ENCODE measurements around the gene WBP11. TPM values are rescaled to one million over a fixed set of nuclear protein-coding genes. Genes with fewer than 3 reads are reported as not detected.

The WBP11 gene
- total and polyA plus RNA-seq, 2 of the 13 experiments (the other 11 are each of a cell fraction or from before 2014, with no cell fraction given), result 7.6 to 31.0 TPM

GRCh38 chr12:14840616-14841015, 37.3 kb upstream of the WBP11 start (continued):
- TF ChIP-seq PRDM10 (CRISPR knock-in tag; IDR thresholded peaks at IDR 0.05; ENCODE audit: low read depth), result no peak
- no peak for TF ChIP-seq NR3C1 (CRISPR knock-in tag; IDR thresholded peaks at IDR 0.05)
- no peak for TF ChIP-seq KDM4B (CRISPR knock-in tag; IDR thresholded peaks at IDR 0.05)
- TF ChIP-seq MED13 (CRISPR knock-in tag; IDR thresholded peaks at IDR 0.05), result no peak
- no peak for TF ChIP-seq ZNF33A (CRISPR knock-in tag; IDR thresholded peaks at IDR 0.05; ENCODE audit: borderline replicate concordance)
- TF ChIP-seq HOXD1 (CRISPR knock-in tag; IDR thresholded peaks at IDR 0.05), result no peak
- peak; percentile 45; the same call in 1 of the 2 replicates for TF ChIP-seq GATAD2A (CRISPR knock-in tag; IDR thresholded peaks at IDR 0.05)
- TF ChIP-seq CREB1 (IDR thresholded peaks at IDR 0.05), result no peak
- no peak for TF ChIP-seq CREB1 (CRISPR knock-in tag; IDR thresholded peaks at IDR 0.05)
- no peak for TF ChIP-seq ZNF468 (CRISPR knock-in tag; IDR thresholded peaks at IDR 0.05)
- no peak for TF ChIP-seq NFE2L2 (IDR thresholded peaks at IDR 0.05; ENCODE audit: low read length)
- no peak for TF ChIP-seq ZNF260 (CRISPR knock-in tag; IDR thresholded peaks at IDR 0.05; ENCODE audit: borderline replicate concordance, low read depth)
- no peak for TF ChIP-seq MATR3 (CRISPR knock-in tag; IDR thresholded peaks at IDR 0.05)
- no peak for TF ChIP-seq ZNF253 (CRISPR knock-in tag; IDR thresholded peaks at IDR 0.05; ENCODE audit: borderline replicate concordance)
- TF ChIP-seq ZNF318 (CRISPR knock-in tag; IDR thresholded peaks at IDR 0.05), result no peak
